Middle frontal gyrus (tissue), 1 donor: ENCODE results near the gene TRABD.

Experiments
- DNase-seq: peaks from one replicate; pipeline ENCODE4 v3.0.0-alpha.2; 2015; ENCODE audit warnings: low spot score; ENCODE audit errors: extremely low spot score

Gene TRABD

DNA sequence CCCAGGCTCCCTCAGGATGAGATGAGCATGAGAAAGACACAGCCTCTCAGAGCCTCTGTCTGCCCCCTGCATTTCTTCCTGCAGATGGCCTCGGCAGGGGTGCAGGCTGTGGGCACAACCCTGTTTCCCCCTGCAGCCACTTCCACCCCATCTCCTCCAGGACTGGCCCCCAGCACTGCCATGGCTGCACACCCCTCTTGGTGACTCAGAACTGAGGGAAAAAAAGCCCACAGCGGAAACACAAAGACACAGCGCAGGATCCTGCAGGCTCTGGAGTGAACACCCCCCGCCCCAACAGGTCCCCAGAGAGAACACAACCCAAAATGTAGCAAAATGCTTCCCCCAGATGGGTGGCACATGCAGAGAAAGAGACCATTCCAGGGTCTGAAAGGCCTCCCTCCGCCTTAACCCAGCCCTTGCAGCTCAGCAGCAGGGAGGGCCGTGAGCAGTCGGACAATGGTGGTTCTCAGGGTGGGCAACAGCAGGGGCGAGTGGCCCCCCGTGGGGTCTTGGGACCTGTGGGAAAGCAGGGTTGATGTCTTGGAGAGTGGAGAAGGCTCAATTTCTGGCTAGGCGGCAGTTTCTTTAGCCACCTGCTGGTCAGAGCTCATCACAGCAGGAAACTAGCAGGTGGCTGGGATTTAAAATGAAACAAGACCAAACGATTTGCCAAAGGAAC lies 51.2 kb downstream of the TRABD start:
- DNase-seq, result no peak

GRCh38 chr22:50238755-50239154 lies 53.0 kb downstream of the TRABD start:
- DNase-seq, result no peak

GRCh38 chr22:50242406-50242949 lies 56.8 kb downstream of the TRABD start:
- no peak for DNase-seq

GRCh38 chr22:50243685-50244419 lies 58.1 kb downstream of the TRABD start:
- DNase-seq, result no peak

GRCh38 chr22:50244420-50245213 lies 58.9 kb downstream of the TRABD start, which contains the start of gene TUBGCP6:
Gene TUBGCP6 (minus strand): TSS chr22:50245023. CDS start chr22:50244459, 564 bp downstream.
- peak; percentile 96 for DNase-seq

GRCh38 chr22:50245214-50246072 lies 59.7 kb downstream of the TRABD start:
- DNase-seq, result no peak

- no peak for DNase-seq
These were observed 60.8 kb downstream of the TRABD start for GRCh38 chr22:50246242-50247175.

DNA sequence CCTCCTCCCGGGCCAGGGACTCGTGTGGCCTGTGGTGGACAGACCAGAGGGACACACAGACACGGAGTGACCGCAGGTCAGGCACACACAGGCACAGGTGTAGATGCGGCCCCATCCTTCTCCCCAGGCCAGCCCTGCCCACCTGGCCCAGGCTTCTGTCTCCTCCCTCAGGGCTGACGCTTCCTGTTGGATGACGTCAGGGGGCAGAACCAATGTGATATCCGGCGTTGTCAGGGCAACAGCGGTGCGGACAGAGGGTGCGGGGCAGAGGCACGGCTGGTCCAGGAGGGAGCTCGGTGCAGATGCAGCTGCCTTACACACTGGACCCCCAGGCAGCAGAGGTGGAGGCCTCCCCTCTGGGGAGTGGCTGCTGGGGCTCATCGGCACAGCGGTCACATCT lies 62.0 kb downstream of the TRABD start:
- no peak for DNase-seq

GRCh38 chr22:50248196-50249081 lies 62.7 kb downstream of the TRABD start:
- no peak for DNase-seq
